AG04450 (cell line): Measurements from ENCODE around the gene NT5DC3. TPM values are rescaled to one million over a fixed set of nuclear protein-coding genes. Genes with fewer than 3 reads are reported as not detected.

Experiments
- CTCF ChIA-PET: fragments of 300-600, 350-600 bp; formaldehyde crosslinking; extraction: SDS; loops from one replicate; lab custom pipeline; 2022; ENCODE audit warnings: antibody characterized with exemption, inconsistent platforms; lab: Charles Lee
- POLR2A ChIA-PET: fragments of 350-600 bp; formaldehyde crosslinking; extraction: SDS; loops from one replicate; lab custom pipeline; 2021; ENCODE audit warnings: antibody characterized with exemption, inconsistent platforms; lab: Yijun Ruan, JAX
- DNase-seq: peaks from one replicate; pipeline ENCODE4 v3.0.0-alpha.2; 2011; ENCODE audit warnings: low read depth, low spot score
- H3K27ac ChIP-seq: one replicate; pipeline ENCODE4 v1.5.1; 2012; ENCODE audit warnings: low read depth, low read length, control low read depth
- H3K27me3 ChIP-seq: one replicate; pipeline ENCODE4 v1.6.0; 2012; ENCODE audit warnings: low read length; ENCODE audit not compliant: control insufficient read depth, insufficient read depth
- H3K4me3 ChIP-seq: 2 replicates; pipeline ENCODE4 v1.5.1; 2011; ENCODE audit warnings: mild to moderate bottlenecking, low read depth, low read length, control low read depth
- H3K9me3 ChIP-seq: 2 replicates; pipeline ENCODE4 v1.5.1; 2012; ENCODE audit warnings: low read length; ENCODE audit not compliant: control insufficient read depth, insufficient read depth
- polyA plus RNA-seq: library from polyadenylated mRNA; depleted of rRNA; stranded (reverse); fragments of >200 nt; gene quantifications from 2 replicates; pipeline ENCODE4 v1.2.3, GENCODE V29; 2011
- TF ChIP-seq, protein P1 (sequence below): IDR thresholded peaks from 2 replicates; pipeline ENCODE4 v1.5.1; 2011; ENCODE audit warnings: low read depth, low read length, control low read depth, inconsistent platforms

Gene NT5DC3
- polyA plus RNA-seq, 1 experiment = 2.8 TPM

DNA sequence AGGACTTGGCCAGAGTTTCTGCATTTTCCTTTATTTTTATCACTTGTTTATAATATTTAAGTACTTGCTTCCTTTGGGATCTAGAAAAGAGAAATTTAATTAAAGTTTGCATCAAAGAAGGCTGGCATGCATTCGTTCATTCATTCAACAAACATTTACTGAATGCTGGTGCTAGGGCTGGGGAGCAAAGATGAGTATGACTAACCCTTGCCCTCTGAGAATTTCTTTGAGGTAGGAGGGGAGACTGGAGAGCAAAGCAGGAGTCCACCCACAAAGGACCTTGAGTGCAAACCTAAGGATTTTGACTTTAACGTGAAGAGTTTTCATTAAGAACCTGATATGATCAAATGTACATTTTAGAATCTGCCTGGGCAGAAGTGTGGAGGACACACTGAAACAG lies 16.1 kb upstream of the NT5DC3 start:
- no peak overlapping the region for H3K27ac ChIP-seq
- ChIA-PET POLR2A (no interaction called here), CTCF (interaction anchor here (1.3 to 2.8 kb wide), 2 partner anchors 21 to 86 kb away, joined by 3 to 7 read pairs; no protein-coding TSS in a partner anchor)
- no peaks in the 10 kb centered on the region for H3K9me3 ChIP-seq
- no peak for DNase-seq
- TF ChIP-seq, protein P1, sequence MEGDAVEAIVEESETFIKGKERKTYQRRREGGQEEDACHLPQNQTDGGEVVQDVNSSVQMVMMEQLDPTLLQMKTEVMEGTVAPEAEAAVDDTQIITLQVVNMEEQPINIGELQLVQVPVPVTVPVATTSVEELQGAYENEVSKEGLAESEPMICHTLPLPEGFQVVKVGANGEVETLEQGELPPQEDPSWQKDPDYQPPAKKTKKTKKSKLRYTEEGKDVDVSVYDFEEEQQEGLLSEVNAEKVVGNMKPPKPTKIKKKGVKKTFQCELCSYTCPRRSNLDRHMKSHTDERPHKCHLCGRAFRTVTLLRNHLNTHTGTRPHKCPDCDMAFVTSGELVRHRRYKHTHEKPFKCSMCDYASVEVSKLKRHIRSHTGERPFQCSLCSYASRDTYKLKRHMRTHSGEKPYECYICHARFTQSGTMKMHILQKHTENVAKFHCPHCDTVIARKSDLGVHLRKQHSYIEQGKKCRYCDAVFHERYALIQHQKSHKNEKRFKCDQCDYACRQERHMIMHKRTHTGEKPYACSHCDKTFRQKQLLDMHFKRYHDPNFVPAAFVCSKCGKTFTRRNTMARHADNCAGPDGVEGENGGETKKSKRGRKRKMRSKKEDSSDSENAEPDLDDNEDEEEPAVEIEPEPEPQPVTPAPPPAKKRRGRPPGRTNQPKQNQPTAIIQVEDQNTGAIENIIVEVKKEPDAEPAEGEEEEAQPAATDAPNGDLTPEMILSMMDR = no peak
- no peak overlapping the region for H3K4me3 ChIP-seq
- no peaks in the 10 kb centered on the region for H3K27me3 ChIP-seq

DNA sequence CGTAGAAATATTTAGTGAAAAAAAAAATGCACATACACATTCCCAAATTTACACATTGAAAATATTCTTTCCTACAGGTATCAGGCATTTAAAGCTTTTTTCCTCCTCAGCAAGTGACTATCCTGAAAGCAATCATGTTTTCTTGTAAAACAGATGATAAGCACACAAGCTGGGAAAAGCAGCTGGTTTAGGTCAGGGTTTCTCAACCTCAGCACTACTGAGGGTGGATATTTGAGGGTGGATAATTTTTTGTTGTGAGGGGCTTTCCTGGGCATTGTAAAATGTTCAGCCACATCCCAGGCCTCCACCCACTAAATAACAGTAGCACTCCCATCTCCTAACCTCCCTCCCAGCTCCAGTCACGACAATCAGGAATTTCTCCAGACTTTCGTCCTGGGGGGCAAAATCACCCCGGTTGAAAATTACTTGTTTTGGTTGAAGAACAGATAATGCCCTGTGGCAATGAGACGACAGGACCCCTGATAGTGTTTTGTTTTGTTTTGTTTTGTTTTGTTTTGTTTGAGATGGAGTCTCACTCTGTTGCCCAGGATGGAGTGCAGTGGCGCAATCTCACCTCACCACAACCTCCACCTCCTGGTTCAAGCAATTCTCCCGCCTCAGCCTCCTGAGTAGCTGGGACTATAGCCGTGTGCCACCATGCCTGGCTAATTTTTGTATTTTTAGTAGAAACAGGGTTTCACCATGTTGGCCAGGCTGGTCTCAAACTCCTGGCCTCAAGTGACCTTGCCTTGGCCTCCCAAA lies 15.0 kb upstream of the NT5DC3 start:
- no peak overlapping the region for H3K4me3 ChIP-seq
- H3K9me3 ChIP-seq = no peaks in the 10 kb centered on the region
- TF ChIP-seq, protein P1 = no peak
- H3K27me3 ChIP-seq = no peaks in the 10 kb centered on the region
- H3K27ac ChIP-seq = no peak overlapping the region
- CTCF ChIA-PET = interaction anchor here (2.6 to 2.8 kb wide), 2 partner anchors 14 to 85 kb away, joined by 7 read pairs; no protein-coding TSS in a partner anchor
- DNase-seq = no peak
- POLR2A ChIA-PET = no interaction called here

GRCh38 chr12:103855036-103855712 lies 14.1 kb upstream of the NT5DC3 start:
- no peaks in the 10 kb centered on the region for H3K27me3 ChIP-seq
- TF ChIP-seq, protein P1 = no peak
- DNase-seq = peak; percentile 30
- ChIA-PET POLR2A (interaction anchor here (0.6 to 1.0 kb wide), 2 partner anchors 15 to 50 kb away, joined by 3 to 7 read pairs; partner anchors contain the start of gene NT5DC3), CTCF (interaction anchor here (2.6 to 2.8 kb wide), 2 partner anchors 15 to 84 kb away, joined by 7 read pairs; no protein-coding TSS in a partner anchor)
- H3K9me3 ChIP-seq = no peaks in the 10 kb centered on the region
- no peak overlapping the region for H3K27ac ChIP-seq
- no peak overlapping the region for H3K4me3 ChIP-seq

DNA sequence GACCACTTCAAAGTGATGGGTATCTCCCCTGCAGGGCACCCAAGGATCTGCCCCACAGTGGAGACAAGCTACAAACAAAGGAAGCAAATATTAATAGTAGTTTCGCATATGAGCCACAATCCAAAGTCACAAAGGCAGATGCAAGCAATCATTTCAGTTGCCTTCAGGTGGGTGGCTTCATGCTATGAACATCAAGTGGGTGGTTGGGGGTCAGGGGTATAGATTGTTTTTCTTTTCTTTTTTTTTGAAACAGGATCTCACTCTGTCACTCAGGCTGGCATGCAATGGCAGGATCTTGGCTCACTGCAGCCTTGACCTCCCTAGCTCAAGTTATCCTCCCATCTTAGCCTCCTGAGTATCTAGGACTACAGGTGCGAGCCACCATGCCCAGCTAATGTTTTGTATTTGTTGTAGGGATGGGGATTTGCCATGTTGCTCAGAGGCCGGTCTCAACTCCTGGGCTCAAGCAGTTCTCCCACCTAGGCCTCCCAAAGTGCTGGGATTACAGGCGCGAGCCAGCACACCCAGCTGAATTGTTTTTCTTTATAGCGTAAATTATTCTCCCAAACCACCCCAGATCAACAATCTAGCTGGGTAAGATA lies 13.4 kb upstream of the NT5DC3 start:
- CTCF ChIA-PET = interaction anchor here (2.6 to 2.8 kb wide), 2 partner anchors 16 to 83 kb away, joined by 7 read pairs; no protein-coding TSS in a partner anchor
- TF ChIP-seq, protein P1 = no peak
- Histone ChIP-seq H3K4me3 (no peak overlapping the region), H3K27ac (no peak overlapping the region), H3K9me3 (no peaks in the 10 kb centered on the region), H3K27me3 (no peaks in the 10 kb centered on the region)
- POLR2A ChIA-PET = interaction anchor here (1.0 kb wide), 1 partner anchor 14 kb away, joined by 3 read pairs; the partner anchor contains the start of gene NT5DC3
- no peak for DNase-seq
